NCI-H524 (cell line): Measurements from ENCODE around the gene FGF14.
A peak's percentile ranks its signal among the peaks of the same experiment; 100 is the strongest.

Experiments
- DNase-seq, 2 experiments: peaks; one replicate each; lab custom pipeline; 2025; lab: John Stamatoyannopoulos, UW

Gene FGF14

GRCh38 chr13:102250448-102250847, 151.4 kb downstream of the FGF14 start:
- no peak for DNase-seq

GRCh38 chr13:102244607-102245227, 157.1 kb downstream of the FGF14 start:
- no peak for DNase-seq

- no peak for DNase-seq
These were observed 161.7 kb downstream of the FGF14 start for GRCh38 chr13:102240110-102240509.

- DNase-seq, result peak; percentile 59 to 92
These were observed 164.6 kb downstream of the FGF14 start for GRCh38 chr13:102237230-102237629.

- DNase-seq, result no peak
These were observed 165.0 kb downstream of the FGF14 start for GRCh38 chr13:102236830-102237229.

- DNase-seq, result no peak
These were observed 165.5 kb downstream of the FGF14 start for GRCh38 chr13:102236341-102236740.

- no peak for DNase-seq
These were observed 166.2 kb downstream of the FGF14 start for GRCh38 chr13:102235689-102236088.

GRCh38 chr13:102234618-102235017, 167.2 kb downstream of the FGF14 start:
- no peak for DNase-seq

- DNase-seq, result no peak
These were observed 168.2 kb downstream of the FGF14 start for GRCh38 chr13:102233566-102234208.

- no peak for DNase-seq
These were observed 170.4 kb downstream of the FGF14 start for GRCh38 chr13:102231479-102231878.

- DNase-seq, result peak; percentile 33 to 85
These were observed 174.1 kb downstream of the FGF14 start for GRCh38 chr13:102227741-102228140.

GRCh38 chr13:102226591-102226990, 175.3 kb downstream of the FGF14 start:
- no peak for DNase-seq

- DNase-seq, result no peak
These were observed 176.0 kb downstream of the FGF14 start for GRCh38 chr13:102225892-102226291.

GRCh38 chr13:102220681-102221228, 181.1 kb downstream of the FGF14 start:
- DNase-seq, result no peak

- DNase-seq, result no peak
These were observed 186.9 kb downstream of the FGF14 start for GRCh38 chr13:102214956-102215355.

GRCh38 chr13:102212729-102213128, 189.1 kb downstream of the FGF14 start:
- no peak for DNase-seq

GRCh38 chr13:102208347-102208746, 193.5 kb downstream of the FGF14 start:
- no peak for DNase-seq

GRCh38 chr13:102207680-102208342, 194.0 kb downstream of the FGF14 start:
- no peak for DNase-seq

- peak in 1 of 2 experiments; percentile 1 for DNase-seq
These were observed 198.1 kb downstream of the FGF14 start for GRCh38 chr13:102203718-102204117.

GRCh38 chr13:102198418-102199311, 203.2 kb downstream of the FGF14 start:
- DNase-seq, result no peak

GRCh38 chr13:102197193-102197592, 204.7 kb downstream of the FGF14 start:
- DNase-seq, result peak in 1 of 2 experiments; percentile 52
